ENCODE results near the gene HIGD1B.

DNA sequence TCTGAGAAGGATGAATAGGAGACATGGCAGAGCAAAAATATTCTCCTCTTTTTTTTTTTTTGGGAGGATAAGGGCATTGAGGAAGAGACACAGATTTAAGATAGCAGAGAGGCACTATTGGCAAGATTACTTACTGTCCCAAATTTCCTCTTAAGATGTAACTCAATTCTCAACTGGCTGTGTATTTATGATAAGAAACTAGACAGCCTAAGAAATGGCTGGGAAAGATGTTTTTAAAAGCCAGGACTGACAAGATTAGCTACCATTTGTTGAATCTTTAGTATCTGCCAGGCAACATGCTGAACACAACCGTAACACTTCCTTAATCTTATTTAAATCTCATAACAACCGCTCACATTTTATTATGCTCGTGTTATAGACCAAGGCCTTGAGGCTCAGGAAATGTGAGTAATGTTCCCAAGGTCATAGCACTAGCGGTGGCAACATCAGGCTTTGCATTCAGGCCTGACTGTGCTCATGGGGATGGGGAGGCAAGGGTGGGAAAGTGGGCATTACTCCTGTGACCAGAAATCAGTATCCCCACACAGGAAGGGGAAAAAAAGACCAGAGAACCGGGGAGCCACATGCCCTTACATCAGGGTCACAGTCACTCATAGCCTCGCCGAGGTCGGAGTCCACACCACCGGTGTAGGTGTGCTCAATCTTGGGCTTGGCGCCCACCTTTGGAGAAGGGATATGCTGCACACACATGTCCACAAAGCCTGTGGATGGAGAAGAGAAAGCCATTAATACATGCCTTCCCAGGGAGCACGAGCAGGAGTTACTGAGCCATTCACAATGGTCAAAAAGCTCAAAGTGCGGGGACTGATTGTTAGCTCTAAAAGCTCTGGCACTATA is 15.6 kb downstream of the HIGD1B start:
- TF ChIP-seq CTCF (IDR thresholded peaks at IDR 0.05) (no peak), POLR2A (IDR thresholded peaks at IDR 0.05) (no peak)
